Inflammatory macrophage (primary cell): Measurements from ENCODE around the gene CSF2.
"Not testable (repeated sequence)": the region's sequence is repeated elsewhere in the genome, so short reads cannot be mapped to it uniquely, and the experiment has no call there.

Experiments used
- DNase-seq, 2 donors: peaks; one replicate each; pipeline ENCODE4 v3.0.0-alpha.2; 2020 to 2022

The CSF2 gene

DNA sequence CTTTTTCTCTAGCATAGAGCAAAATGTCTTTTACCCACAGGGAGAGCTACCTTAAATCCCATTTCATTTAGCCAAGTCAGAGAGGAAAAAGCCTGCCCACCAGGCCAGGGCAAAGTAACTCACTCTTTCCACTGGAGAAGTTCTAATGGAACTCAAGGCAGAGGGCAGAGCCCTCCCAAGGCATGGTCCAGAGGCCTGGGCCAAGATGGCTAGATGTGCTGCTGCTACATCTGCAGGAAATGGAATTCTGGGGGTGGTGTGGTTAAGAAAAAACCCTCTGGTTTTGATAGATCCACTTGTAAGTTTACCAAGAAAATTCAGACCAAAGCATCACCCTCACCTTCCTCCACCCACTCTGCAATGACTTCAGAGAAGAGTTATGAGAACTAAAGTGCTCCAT, 37.3 kb downstream of the CSF2 start:
- DNase-seq, result no peak

DNA sequence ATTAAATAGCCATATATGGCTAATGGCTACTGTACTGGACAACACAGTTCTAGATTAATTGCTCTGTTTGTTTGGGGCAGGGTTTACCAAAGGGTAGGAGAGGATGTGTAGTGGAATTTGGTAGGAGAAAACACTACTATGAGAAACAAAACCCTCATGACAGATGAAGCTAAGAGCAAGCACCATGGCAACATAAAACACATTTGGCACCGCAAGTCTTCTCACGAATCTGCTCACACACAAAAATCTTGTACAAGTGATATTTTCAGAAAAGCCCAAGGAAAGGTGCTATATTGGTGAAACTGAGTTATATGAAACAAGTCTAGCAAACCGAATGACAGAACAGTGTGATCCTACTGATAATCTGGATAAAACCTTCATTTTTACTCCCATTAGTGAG, 38.5 kb downstream of the CSF2 start:
- DNase-seq, result no peak

DNA sequence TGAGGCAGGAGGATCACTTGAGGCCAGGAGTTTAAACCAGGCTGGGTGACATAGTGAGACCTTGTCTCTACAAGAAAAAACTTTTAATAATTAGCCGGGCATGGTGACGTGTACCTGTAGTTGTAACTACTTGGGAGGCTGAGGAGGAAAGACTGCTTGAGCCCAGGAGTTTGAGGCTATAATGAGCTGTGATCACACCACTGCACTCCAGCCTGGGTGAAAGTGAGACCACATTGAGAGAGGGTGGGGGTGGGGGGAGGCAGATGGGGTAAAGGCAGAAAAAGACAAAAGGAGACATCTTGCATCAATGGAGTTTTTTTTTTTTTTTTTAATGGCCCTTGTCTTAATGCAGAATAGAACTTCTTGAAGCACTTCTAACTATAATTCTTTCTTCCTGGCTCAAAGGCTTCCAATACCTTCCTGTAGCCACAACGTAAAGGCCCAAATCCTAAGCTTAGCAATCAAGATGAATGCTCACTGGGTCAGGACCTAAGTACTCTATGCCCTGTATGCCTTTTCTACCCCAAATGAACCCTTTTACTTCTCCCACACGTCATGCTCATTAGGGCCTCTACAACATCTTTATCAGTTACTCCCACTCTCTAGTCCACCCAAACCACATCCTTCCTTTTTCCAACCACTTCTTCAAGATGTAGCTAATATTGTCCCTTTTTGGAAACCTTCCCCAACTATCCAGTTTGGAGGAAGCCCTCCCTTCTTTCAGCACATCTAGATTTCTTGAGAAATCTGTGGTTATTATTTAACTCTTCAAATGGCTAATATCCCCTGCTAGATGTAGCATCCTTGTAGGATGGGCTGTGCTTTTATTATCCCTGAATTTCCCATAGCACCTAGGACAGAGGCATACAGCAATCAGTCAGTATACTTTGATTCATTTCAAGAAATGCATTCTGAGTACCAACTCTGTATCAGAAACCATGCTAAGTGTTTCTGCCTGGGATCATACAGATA, 40.8 kb downstream of the CSF2 start:
- peak; percentile 73 to 86 for DNase-seq

DNA sequence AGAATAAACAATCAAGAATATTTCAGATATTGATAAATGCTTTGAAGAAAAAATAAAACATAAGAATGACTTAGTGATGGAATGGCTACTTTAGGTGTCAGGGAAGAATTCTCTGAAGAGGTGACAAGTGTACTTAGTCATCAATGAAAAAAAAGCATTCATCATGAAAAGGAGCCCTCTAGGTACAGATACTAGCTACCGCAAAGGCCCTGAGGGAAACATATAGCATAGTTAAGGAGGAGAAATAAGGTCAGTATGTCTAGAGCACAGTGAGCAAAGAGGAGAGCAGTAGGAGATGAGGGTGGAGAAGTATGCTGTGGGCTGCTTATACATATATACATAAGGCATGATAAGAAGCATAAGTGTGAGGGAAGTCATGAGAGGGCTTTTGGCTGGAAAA, 41.8 kb downstream of the CSF2 start:
- no peak for DNase-seq

DNA sequence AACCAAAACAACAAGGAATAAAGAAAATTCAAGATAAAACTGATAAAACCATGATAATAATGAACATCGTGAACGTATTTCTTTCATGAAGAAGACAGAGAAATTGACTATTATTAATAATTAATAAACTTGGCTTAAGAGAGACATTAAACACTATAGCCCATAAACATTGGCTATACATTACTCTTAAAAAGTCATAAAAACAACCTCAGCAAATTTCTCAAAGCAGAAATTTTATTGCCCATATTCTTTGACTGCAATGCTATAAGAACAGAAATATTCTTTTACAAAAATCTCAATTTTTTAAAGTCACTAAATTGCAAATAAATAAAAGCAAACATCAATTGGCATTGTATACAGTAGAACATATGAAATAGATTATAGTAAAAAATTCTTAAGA, 42.5 kb downstream of the CSF2 start:
- DNase-seq, result no peak

DNA sequence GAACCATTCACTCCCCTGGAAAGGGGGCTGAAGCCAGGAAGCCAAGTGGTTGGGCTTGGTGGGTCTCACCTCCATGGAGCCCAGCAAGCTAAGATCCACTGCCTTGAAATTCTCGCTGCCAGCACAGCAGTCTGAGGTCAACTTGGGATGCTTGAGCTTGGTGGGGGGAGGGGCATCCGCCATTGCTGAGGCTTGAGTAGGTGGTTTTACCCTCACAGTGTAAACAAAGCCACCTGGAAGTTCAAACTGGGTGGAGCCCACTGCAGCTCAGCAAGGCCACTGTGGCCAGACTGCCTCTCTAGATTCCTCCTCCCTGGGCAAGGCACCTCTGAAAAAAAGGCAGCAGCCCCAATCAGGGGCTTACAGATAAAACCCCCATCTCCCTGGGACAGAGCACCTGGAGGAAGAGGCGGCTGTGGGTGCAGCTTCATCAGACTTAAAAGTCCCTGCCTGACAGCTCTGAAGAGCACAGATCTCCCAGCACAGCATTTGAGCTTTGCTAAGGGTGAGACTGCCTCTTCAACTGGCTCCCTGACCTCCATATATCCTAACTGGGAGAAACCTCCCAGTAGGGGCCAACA, 43.4 kb downstream of the CSF2 start:
- DNase-seq, result not testable (repeated sequence)

DNA sequence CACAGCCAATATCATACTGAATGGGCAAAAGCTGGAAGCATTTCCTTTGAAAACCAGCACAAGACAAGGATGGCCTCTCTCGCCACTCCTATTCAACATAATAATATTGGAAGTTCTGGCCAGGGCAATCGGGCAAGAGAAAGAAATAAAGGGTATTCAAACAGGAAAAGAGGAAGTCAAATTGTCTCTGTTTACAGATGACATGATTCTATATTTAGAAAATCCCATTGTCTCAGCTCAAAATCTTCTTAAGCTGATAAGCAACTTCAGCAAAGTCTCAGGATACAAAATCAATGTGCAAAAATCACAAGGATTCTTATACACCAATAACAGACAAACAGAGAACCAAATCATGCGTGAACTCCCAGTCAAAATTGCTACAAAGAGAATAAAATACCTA, 47.1 kb downstream of the CSF2 start:
- DNase-seq, result not testable (repeated sequence)

DNA sequence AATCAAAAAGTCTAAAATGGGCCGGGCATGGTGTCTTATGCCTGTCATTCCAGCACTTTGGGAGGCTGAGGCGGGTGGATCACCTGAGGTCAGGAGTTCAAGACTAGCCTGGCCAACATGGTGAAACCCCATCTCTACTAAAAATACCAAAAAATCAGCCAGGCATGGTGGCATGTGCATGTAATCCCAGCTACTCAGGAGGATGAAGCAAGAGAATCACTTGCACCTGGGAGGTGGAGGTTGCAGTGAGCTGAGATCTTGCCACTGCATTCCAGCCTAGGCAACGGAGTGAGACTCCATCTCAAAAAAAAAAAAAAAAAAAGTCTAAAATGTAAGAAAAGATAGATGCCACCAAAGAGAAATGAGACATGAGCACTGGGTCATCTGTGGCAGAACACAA, 49.4 kb downstream of the CSF2 start:
- not testable (repeated sequence) for DNase-seq

DNA sequence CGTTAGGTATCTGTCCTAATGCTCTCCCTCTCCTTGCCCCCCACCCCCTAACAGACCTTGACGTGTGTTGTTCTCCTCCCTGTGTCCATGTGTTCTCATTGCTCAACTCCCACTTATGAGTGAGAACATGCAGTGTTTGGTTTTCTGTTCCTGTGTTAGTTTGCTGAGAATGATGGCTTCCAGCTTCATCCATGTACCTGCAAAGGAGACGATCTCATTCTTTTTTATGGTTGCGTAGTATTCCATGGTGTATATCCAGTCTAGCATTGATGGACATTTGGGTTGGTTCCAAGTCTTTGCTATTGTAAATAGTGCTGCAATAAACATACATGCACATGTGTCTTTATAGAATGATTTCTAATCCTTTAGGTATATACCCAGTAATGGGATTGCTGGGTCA, 50.0 kb downstream of the CSF2 start:
- DNase-seq, result not testable (repeated sequence)
